Gastrocnemius medialis (tissue), 4 donors: ENCODE results near the gene MDFIC2. TPM values are rescaled to one million over a fixed set of nuclear protein-coding genes. Genes with fewer than 3 reads are reported as not detected.
"Not testable (repeated sequence)": the region's sequence is repeated elsewhere in the genome, so short reads cannot be mapped to it uniquely, and the experiment has no call there.

ENCODE experiments used
- ATAC-seq, 2 donors: fragments of 150-250 bp; one replicate each; pipeline ENCODE4 v1.9.1; 2016
- DNase-seq, 2 donors: peaks; one replicate each; pipeline ENCODE4 v3.0.0-alpha.2; 2019
- H3K27ac ChIP-seq, 4 donors: fragments of 200-600 bp; sonication (generic); 1 replicate in 1 of 4; 2 replicates in 3 of 4; pipeline ENCODE4 v1.5.1; 2016 to 2018; ENCODE audit warnings: mild to moderate bottlenecking in 2 of 4, moderate library complexity in 1 of 4
- H3K27me3 ChIP-seq, 3 donors: fragments of 200-600 bp; sonication (generic) in 2 of 3; 1 replicate in 1 of 3; 2 replicates in 2 of 3; pipeline versions ENCODE4 v1.5.1 to v1.6.0; 2016 to 2019; ENCODE audit warnings: mild to moderate bottlenecking in 1 of 3, moderate library complexity in 1 of 3
- H3K36me3 ChIP-seq, 2 donors: fragments of 200-600 bp; sonication (generic) in 1 of 2; one replicate each; pipeline ENCODE4 v1.5.1; 2017 to 2018
- H3K4me1 ChIP-seq, 2 donors: fragments of 200-600 bp; sonication (generic) in 1 of 2; one replicate each; pipeline ENCODE4 v1.5.1; 2016 to 2017; ENCODE audit warnings: mild to moderate bottlenecking in 2 of 2
- H3K4me3 ChIP-seq, 4 donors: fragments of 200-600 bp; sonication (generic) in 3 of 4; 1 replicate in 1 of 4; 2 replicates in 3 of 4; pipeline ENCODE4 v1.5.1; 2016 to 2019; ENCODE audit warnings: mild to moderate bottlenecking in 2 of 4
- H3K9me3 ChIP-seq, 3 donors: fragments of 200-600 bp; sonication (generic) in 2 of 3; 1 replicate in 1 of 3; 2 replicates in 2 of 3; pipeline ENCODE4 v1.5.1; 2016 to 2019
- CTCF ChIP-seq, 5 experiments: fragments of 450-650 bp in 3 of 5; fragments of 200-600 bp in 2 of 5; sonication (generic) in 2 of 5; IDR thresholded peaks in 4 of 5; conservative IDR thresholded peaks in 1 of 5; 1 replicate in 4 of 5; 2 replicates in 1 of 5; pipeline ENCODE4 v1.5.1; 2016 to 2019; ENCODE audit warnings: antibody characterized with exemption in 5 of 5, mild to moderate bottlenecking in 3 of 5, moderate library complexity in 3 of 5
- POLR2A ChIP-seq, 2 donors: fragments of 450-650 bp; IDR thresholded peaks; one replicate each; pipeline ENCODE4 v1.6.1; 2017; ENCODE audit warnings: antibody characterized with exemption in 2 of 2, mild to moderate bottlenecking in 2 of 2, moderate library complexity in 2 of 2
- in situ Hi-C, 4 donors: fragments of 200-750 bp; cut with MboI; loops; one replicate each; pipeline versions ENCODE4 v1.15.0 to v1.8.0; 2017; ENCODE audit warnings: low sequenced_read_pairs in 4 of 4
- intact Hi-C: fragments of 100-400 bp; cut with DNase I; formaldehyde crosslinking; loops from one replicate; pipeline ENCODE4 v1.15.1; 2023; ENCODE audit warnings: low total_unique reads
- total RNA-seq, 4 donors: library from RNA; depleted of rRNA; stranded (reverse); fragments of >200 nt; gene quantifications; one replicate each; pipeline versions ENCODE4 v1.1.0 to v1.2.3, GENCODE V29; 2016

Gene MDFIC2
- total RNA-seq, 4 donors from 2014 or later: not detected

- DNase-seq (no peak), ATAC-seq (no peak)
- in situ Hi-C loops (no loop called here), intact Hi-C loops (no loop called here)
- Histone ChIP-seq H3K36me3 (no peaks in the 10 kb centered on the region), H3K9me3 (no peaks in the 10 kb centered on the region), H3K27ac (no peak overlapping the region), H3K4me1 (no peaks in the 10 kb centered on the region), H3K4me3 (no peak overlapping the region), H3K27me3 (no peaks in the 10 kb centered on the region)
- TF ChIP-seq POLR2A (IDR thresholded peaks at IDR 0.05) (no peak), CTCF (IDR thresholded peaks at IDR 0.05 in 4 of 5, conservative IDR thresholded peaks at IDR 0.05 in 1 of 5) (no peak)
These were observed 21.3 kb downstream of the MDFIC2 start for GRCh38 chr3:70291097-70291482.

- ATAC-seq, H3K4me3 ChIP-seq, in situ Hi-C loops, intact Hi-C loops, H3K36me3 ChIP-seq, H3K27me3 ChIP-seq, H3K4me1 ChIP-seq, DNase-seq, H3K9me3 ChIP-seq, H3K27ac ChIP-seq: not testable (repeated sequence)
These were observed 21.9 kb downstream of the MDFIC2 start for GRCh38 chr3:70290431-70291096.

GRCh38 chr3:70281663-70282062, 30.8 kb downstream of the MDFIC2 start:
- Histone ChIP-seq H3K4me1 (no peaks in the 10 kb centered on the region), H3K27ac (no peak overlapping the region), H3K4me3 (no peak overlapping the region), H3K27me3 (no peaks in the 10 kb centered on the region), H3K9me3 (no peaks in the 10 kb centered on the region), H3K36me3 (no peaks in the 10 kb centered on the region)
- intact Hi-C loops: no loop called here
- no peak for ATAC-seq
- in situ Hi-C loops: no loop called here
- TF ChIP-seq CTCF (IDR thresholded peaks at IDR 0.05 in 4 of 5, conservative IDR thresholded peaks at IDR 0.05 in 1 of 5) (no peak), POLR2A (IDR thresholded peaks at IDR 0.05) (no peak)
- DNase-seq: no peak

- Histone ChIP-seq H3K27me3 (no peaks in the 10 kb centered on the region), H3K27ac (no peak overlapping the region), H3K9me3 (no peaks in the 10 kb centered on the region), H3K36me3 (no peaks in the 10 kb centered on the region), H3K4me3 (no peak overlapping the region), H3K4me1 (no peaks in the 10 kb centered on the region)
- no peak for ATAC-seq
- TF ChIP-seq POLR2A (IDR thresholded peaks at IDR 0.05) (no peak), CTCF (IDR thresholded peaks at IDR 0.05 in 4 of 5, conservative IDR thresholded peaks at IDR 0.05 in 1 of 5) (no peak)
- in situ Hi-C loops: no loop called here
- intact Hi-C loops: no loop called here
- no peak for DNase-seq
These were observed 35.1 kb downstream of the MDFIC2 start for GRCh38 chr3:70277304-70277703.

- H3K9me3 ChIP-seq: no peaks in the 10 kb centered on the region
- in situ Hi-C loops: no loop called here
These were observed 35.5 kb downstream of the MDFIC2 start for GRCh38 chr3:70276901-70277300.

More at GRCh38 chr3:70276901-70277300, 35.5 kb downstream of the MDFIC2 start:
- TF ChIP-seq CTCF (IDR thresholded peaks at IDR 0.05 in 4 of 5, conservative IDR thresholded peaks at IDR 0.05 in 1 of 5) (no peak), POLR2A (IDR thresholded peaks at IDR 0.05) (no peak)
- intact Hi-C loops: no loop called here
- no peaks in the 10 kb centered on the region for H3K36me3 ChIP-seq
- no peak for ATAC-seq
- DNase-seq: no peak
- no peak overlapping the region for H3K4me3 ChIP-seq
- H3K27me3 ChIP-seq: no peaks in the 10 kb centered on the region
- no peaks in the 10 kb centered on the region for H3K4me1 ChIP-seq
- H3K27ac ChIP-seq: no peak overlapping the region
